GM19025 (cell line): Measurements from ENCODE around the gene PCSK5.
"Not testable (repeated sequence)": the region's sequence is repeated elsewhere in the genome, so short reads cannot be mapped to it uniquely, and the experiment has no call there.

Experiments
- ATAC-seq: cut with Tn5 transposase; IDR thresholded peaks from one replicate; pipeline ENCODE4 v1.9.1; 2021; ENCODE audit warnings: mild to moderate bottlenecking, low read depth, moderate library complexity; ENCODE audit not compliant: unreplicated experiment

PCSK5 gene

DNA sequence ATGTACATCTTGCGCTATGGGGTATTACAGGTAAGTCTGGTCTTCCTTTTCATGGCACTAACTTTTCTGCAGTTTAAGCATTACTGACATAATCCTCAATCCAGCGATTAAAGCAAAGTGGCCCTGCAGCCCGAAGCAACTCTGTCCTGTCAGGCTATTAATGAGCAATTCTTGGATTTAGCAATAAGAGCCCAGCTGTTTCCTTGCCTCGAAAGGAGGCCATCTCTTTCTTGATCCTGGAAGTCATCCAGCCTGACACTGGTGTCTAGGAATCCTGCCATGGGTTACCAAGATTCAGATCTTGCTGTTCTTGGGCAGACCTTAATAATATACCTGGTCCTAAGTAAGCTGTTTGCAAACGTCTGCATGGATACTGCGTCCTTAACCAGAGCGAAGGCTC lies 401.8 kb downstream of the PCSK5 start:
- no peak for ATAC-seq

DNA sequence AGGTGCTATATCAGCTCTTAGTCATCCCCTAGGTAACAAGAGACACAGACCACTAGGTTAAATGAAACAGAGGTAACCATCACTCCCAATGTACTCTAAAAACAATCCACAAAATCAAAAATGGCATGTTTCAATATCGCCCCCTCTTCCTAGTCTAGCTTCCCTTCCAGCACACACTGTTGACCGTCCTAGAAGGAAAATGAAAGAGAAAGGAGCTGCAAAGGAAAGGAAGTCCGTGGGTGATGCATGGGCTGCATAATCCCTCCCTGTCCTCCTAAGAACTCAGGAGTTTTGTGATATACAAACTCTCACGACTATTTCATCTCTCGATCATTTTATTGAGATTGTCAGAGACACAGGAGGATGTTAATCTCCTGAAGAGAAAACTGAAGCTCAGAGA lies 402.2 kb downstream of the PCSK5 start:
- ATAC-seq, result no peak

DNA sequence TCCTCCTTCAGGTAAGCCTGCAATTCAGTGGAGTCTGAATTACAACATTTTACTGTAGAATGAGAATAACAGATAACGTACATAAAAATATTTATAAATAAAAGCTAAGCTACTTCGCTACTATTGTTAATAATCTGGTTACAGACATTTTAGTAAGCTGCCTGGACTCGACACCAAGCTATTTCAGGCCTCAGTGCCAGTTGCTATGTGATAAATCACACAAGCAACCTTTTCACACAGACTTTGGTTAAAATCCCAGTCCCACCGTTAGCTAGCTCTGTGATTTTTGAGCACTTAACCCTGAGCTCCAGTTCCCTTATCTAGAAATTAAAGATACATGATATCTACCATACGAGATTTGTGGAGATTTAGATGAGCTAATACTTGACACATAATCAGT lies 403.8 kb downstream of the PCSK5 start:
- ATAC-seq, result no peak

DNA sequence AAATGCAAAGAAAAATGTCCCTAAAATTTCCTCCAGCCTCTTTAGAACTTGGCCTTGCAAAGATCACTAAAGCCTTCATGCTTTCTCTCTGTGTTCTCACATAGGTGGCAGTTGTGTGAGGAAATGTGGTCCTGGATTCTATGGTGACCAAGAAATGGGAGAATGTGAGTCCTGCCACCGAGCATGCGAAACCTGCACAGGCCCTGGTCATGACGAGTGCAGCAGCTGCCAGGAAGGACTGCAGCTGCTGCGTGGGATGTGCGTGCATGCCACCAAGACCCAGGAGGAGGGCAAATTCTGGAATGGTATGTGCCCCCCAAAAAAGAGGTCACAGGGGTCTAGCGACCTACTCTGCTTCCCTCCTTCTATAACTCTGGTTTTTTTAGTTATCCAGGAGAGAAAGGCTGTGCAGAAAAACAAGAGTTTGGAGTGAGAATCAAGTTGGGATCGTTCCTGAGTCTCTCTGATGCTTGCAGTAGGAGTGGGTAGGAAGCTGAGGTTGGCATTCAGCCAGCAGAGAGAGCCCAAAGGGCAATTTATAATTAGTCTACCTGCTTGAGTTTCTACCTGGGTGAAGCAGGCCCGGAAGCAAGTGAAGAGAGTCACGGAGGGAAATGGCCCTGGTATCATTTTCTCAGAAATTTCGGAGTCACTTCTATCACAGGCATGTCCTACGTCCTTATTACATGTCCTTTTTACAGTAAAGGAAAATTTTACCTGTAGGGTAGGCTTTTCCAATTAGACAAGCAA lies 406.3 kb downstream of the PCSK5 start:
- no peak for ATAC-seq

DNA sequence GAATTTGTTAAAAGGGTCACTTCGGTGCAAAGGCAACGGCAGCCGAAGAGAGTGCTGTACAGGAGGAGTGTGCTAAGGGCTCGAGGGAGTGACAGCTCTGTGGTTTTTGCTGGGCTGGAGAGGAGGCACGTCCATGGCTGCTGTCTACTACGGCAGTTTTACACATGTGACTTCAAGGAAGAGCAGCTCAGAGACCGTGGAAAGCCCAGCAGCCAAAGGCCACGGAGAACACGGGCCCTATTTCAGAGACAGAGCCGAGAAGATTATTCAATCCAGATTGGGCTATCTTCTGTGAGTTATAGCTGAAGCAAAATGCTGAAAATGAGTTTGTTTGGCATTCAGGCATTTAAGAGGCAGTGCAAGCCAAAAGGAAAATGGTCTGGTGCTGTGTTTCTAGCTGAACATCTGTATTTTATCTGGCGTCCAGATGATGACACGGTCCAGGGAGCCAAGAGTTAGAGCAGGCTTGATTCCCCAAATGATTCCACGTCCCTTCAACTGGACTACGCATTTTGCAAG lies 407.3 kb downstream of the PCSK5 start:
- ATAC-seq, result no peak

- ATAC-seq, result no peak
Measured at GRCh38 chr9:76298521-76299144, 408.2 kb downstream of the PCSK5 start.

DNA sequence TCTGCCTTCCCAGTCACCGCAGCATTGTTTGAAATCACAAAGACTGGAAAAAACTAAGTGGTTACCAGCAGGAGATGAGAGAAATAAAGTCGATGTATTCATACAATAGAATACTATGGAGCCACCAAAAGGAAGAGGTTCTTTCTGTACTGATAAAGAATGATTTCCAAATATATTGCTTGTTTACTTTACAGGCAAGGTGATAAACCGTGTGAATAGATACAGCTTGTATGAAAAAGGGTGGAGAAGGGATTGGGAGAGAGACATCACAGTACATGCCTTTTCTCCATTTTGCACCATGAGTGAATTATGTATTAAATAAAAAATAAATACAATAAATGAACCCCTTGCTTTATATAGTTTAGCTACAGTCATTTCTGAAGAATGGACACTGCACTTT lies 412.1 kb downstream of the PCSK5 start:
- no peak for ATAC-seq

- no peak for ATAC-seq
Measured at GRCh38 chr9:76302947-76303550, 412.6 kb downstream of the PCSK5 start.

- not testable (repeated sequence) for ATAC-seq
Measured at GRCh38 chr9:76307047-76307446, 416.6 kb downstream of the PCSK5 start.

GRCh38 chr9:76310577-76310976 lies 420.1 kb downstream of the PCSK5 start:
- no peak for ATAC-seq

DNA sequence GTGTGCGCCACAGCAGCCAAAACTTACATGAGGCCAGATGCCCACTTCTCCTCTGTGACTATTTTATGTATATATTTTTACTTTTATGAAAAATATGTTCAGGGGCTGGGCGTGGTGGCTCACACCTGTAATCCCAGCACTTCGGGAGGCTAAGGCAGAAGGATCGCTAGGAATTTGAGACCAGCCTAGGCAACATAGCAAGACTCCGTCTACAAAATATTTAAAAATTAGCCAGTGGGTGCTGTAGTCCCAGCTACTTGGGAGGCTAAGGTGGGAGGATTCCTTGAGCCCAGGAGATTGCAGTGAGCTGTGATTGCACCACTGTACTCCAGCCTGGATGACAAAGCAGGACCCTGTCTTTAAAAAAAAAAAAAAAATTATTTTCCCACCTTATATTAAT lies 420.5 kb downstream of the PCSK5 start:
- no peak for ATAC-seq

GRCh38 chr9:76311537-76311936 lies 421.1 kb downstream of the PCSK5 start:
- no peak for ATAC-seq

DNA sequence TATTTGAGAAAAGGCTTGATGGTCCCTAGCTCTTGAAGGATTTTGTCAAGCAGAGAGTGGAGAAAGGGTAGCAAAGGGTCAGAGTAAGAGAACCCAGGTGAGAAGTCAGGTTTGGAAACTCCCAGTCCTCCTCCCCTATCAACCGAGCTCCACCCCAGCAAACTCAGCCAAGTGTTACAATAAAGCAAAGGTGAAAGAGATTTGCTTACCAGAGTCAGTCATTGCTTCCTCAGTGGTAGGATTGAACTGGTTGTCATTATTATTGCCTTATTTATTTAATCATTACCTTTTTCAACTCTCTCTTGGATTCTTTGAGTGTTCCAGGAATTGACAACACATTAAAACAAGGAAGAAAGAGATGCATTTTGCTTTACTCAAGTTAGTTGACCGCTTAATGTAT lies 423.3 kb downstream of the PCSK5 start:
- ATAC-seq, result no peak

DNA sequence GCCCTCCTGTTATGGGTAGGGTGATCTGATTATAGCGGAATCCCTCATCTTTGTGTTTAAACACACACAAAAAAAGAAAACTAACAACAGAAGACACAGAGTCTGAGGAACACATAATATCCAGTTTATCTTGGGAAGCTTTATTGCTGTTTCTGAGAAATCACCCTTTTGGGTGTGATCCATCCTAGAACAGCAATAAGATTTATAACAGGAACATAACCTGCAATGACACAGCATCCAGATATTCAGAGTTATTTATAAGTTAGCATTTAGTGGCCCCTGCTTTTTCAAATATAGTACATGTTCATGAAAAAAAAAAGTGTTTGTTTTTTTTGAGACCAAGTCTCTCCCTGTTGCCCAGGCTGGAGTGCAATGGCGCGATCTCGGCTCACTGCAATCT lies 423.8 kb downstream of the PCSK5 start:
- no peak for ATAC-seq

DNA sequence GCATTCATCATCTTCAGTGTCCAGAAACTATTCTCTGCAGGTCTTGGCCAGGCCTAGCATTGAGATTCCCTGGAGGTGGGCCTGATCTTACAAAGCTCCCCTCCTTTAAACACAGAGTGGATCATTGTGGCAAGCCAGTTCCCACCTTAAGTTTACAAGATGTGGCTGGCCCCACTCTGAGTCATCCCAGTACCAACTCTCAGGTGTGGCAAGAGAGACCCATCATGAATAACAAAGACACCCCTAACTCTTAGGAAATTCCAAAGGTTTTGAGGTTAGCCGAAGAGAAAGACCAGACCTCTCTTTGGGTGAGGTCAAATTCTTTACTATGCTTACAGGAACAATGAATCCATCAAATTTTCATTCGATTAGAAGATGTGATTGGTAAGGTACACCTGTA lies 425.6 kb downstream of the PCSK5 start:
- no peak for ATAC-seq

- not testable (repeated sequence) for ATAC-seq
Measured at GRCh38 chr9:76319466-76319865, 429.0 kb downstream of the PCSK5 start.

GRCh38 chr9:76321195-76321828 lies 430.8 kb downstream of the PCSK5 start:
- no peak for ATAC-seq

DNA sequence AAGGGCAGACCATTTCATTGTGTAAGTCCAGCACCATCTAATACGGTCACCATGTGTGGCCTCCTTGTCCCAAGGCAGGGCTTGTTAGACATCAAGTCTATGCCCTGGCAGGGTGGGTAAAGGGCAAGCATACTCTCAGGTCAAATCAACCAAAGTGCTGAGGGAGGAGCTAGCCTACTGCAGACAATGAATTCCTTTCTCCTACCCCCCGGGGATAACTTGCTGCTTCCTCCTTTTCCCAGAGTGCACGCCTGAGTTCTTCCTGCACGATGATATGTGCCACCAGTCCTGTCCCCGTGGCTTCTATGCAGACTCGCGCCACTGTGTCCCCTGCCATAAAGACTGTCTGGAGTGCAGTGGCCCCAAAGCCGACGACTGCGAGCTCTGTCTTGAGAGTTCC lies 432.3 kb downstream of the PCSK5 start:
- no peak for ATAC-seq

DNA sequence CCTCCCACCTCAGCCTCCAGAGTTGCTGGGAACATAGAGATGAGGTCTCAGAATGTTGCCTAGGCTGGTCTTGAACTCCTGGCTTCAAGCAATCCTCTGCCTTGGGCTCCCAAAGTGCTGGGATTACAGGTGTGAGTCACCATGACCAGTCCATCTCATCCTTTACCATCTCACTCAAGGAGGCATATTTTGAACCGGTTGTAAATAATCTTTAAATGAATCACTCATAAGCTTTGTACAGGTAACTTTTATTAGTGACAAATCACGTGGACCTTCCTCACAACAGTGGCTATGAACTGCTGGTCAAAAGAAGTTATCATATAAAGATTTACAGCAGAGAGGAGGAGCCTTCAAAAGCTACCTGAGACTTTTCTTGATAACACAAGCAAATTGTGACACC lies 433.0 kb downstream of the PCSK5 start:
- no peak for ATAC-seq

DNA sequence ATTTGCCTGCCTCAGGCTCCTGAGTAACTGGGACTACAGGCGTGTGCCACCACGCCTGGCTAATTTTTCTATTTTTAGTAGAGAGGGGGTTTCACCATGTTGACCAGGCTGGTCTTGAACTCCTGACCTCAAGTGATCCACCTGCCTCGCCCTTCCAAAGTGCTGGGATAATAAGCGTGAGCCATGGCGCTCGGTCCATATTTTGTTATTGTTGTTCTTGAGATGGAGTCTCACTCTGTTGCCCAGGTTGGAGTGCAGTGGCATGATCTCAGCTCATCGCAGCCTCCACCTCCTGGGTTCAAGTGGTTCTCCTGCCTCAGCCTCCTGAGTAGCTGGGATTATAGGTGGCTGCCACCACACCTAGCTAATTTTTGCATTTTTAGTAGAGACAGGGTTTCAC lies 433.6 kb downstream of the PCSK5 start:
- ATAC-seq, result not testable (repeated sequence)

GRCh38 chr9:76330034-76330433 lies 439.6 kb downstream of the PCSK5 start:
- no peak for ATAC-seq
